ENCODE results near the gene ACLY. TPM values are rescaled to one million over a fixed set of nuclear protein-coding genes. Genes with fewer than 3 reads are reported as not detected.

ACLY gene
- total and polyA plus RNA-seq, 2 of the 13 experiments (the other 11 are each of a cell fraction or from before 2014, with no cell fraction given), result 111 to 218 TPM

DNA sequence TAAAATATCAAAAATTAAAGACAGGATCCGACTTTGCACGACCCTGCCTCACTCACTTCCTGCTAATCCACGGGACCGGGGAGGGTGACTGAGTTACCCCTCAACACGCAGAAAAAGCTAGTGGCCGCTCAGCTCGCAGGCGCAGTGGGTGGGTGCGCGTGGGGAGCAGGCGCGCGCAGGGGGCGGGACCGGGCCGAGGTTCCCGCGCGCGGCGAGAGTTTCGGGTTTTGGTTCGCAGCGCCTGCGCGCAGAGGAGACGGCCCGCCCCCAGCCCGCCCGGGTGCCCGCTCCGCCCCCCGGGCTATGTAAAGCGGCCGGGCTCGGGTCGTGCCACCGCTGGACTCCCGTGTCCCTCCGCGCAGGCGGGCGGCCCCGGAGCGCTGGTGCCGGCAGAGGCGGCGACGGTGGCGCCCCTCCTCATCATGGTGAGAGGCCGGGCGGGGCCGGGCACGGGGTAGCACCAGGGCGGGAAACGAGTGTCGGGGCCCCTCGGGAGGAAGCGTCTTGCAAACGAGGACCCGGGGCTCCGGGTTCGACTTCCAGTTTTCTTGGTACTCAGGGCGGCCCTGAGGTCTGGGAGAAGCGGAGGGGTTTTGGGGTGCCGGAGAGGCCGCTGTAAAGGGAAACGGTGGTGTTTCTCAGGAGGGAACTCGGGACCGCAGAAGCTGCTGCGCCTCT, 47.9 kb upstream of the ACLY start, which contains the start of gene CNP (continued):
- TF ChIP-seq, protein P1, sequence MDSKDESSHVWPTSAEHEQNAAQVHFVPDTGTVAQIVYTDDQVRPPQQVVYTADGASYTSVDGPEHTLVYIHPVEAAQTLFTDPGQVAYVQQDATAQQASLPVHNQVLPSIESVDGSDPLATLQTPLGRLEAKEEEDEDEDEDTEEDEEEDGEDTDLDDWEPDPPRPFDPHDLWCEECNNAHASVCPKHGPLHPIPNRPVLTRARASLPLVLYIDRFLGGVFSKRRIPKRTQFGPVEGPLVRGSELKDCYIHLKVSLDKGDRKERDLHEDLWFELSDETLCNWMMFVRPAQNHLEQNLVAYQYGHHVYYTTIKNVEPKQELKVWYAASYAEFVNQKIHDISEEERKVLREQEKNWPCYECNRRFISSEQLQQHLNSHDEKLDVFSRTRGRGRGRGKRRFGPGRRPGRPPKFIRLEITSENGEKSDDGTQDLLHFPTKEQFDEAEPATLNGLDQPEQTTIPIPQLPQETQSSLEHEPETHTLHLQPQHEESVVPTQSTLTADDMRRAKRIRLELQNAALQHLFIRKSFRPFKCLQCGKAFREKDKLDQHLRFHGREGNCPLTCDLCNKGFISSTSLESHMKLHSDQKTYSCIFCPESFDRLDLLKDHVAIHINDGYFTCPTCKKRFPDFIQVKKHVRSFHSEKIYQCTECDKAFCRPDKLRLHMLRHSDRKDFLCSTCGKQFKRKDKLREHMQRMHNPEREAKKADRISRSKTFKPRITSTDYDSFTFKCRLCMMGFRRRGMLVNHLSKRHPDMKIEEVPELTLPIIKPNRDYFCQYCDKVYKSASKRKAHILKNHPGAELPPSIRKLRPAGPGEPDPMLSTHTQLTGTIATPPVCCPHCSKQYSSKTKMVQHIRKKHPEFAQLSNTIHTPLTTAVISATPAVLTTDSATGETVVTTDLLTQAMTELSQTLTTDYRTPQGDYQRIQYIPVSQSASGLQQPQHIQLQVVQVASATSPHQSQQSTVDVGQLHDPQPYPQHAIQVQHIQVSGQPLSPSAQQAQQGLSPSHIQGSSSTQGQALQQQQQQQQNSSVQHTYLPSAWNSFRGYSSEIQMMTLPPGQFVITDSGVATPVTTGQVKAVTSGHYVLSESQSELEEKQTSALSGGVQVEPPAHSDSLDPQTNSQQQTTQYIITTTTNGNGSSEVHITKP (CRISPR knock-in tag; IDR thresholded peaks at IDR 0.05; ENCODE audit: low read depth), result peak; percentile 38; the same call in 1 of the 2 replicates
- TF ChIP-seq SMAD1 (CRISPR knock-in tag; IDR thresholded peaks at IDR 0.05; ENCODE audit: borderline replicate concordance, low read depth) (no peak; the same call in 1 of the 2 replicates), CC2D1A (CRISPR knock-in tag; IDR thresholded peaks at IDR 0.05) (0 out of 2 replicates have a peak, but pooled peaks have one; percentile 11), ASH2L (IDR thresholded peaks at IDR 0.05; ENCODE audit: insufficient read length, low read depth, low read length) (peak; percentile 84), ZFP1 (CRISPR knock-in tag; IDR thresholded peaks at IDR 0.05) (no peak; the same call in 1 of the 2 replicates), GFI1 (CRISPR knock-in tag; IDR thresholded peaks at IDR 0.05; ENCODE audit: borderline replicate concordance) (no peak), U2AF1 (optimal IDR thresholded peaks at IDR 0.05; ENCODE audit: low read depth, low read length) (no peak), ZNF782 (CRISPR knock-in tag; IDR thresholded peaks at IDR 0.05; ENCODE audit: borderline replicate concordance) (peak; percentile 82; the same call in 1 of the 2 replicates), MBD4 (IDR thresholded peaks at IDR 0.05; ENCODE audit: borderline replicate concordance, low read length) (no peak), SSRP1 (CRISPR knock-in tag; IDR thresholded peaks at IDR 0.05) (no peak; the same call in 1 of the 2 replicates), ZNF124 (CRISPR knock-in tag; IDR thresholded peaks at IDR 0.05) (no peak), PRPF4 (IDR thresholded peaks at IDR 0.05; ENCODE audit: low read depth, low read length, poor library complexity, severe bottlenecking) (no peak), ZNF329 (CRISPR knock-in tag; IDR thresholded peaks at IDR 0.05; ENCODE audit: low read depth) (peak; percentile 77; the same call in 1 of the 2 replicates), ZNF180 (CRISPR knock-in tag; IDR thresholded peaks at IDR 0.05; ENCODE audit: borderline replicate concordance, low read depth) (no peak), ZFP82 (CRISPR knock-in tag; IDR thresholded peaks at IDR 0.05; ENCODE audit: borderline replicate concordance) (no peak; the same call in 1 of the 2 replicates), ZBTB3 (CRISPR knock-in tag; IDR thresholded peaks at IDR 0.05; ENCODE audit: borderline replicate concordance, low read depth) (no peak), SRSF4 (IDR thresholded peaks at IDR 0.05; ENCODE audit: low read depth, low read length, poor library complexity, severe bottlenecking) (no peak)
- TF ChIP-seq, protein P2, sequence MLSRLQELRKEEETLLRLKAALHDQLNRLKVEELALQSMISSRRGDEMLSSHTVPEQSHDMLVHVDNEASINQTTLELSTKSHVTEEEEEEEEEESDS (CRISPR knock-in tag; IDR thresholded peaks at IDR 0.05; ENCODE audit: borderline replicate concordance), result peak; percentile 83; the same call in 1 of the 2 replicates
- TF ChIP-seq, protein P3, sequence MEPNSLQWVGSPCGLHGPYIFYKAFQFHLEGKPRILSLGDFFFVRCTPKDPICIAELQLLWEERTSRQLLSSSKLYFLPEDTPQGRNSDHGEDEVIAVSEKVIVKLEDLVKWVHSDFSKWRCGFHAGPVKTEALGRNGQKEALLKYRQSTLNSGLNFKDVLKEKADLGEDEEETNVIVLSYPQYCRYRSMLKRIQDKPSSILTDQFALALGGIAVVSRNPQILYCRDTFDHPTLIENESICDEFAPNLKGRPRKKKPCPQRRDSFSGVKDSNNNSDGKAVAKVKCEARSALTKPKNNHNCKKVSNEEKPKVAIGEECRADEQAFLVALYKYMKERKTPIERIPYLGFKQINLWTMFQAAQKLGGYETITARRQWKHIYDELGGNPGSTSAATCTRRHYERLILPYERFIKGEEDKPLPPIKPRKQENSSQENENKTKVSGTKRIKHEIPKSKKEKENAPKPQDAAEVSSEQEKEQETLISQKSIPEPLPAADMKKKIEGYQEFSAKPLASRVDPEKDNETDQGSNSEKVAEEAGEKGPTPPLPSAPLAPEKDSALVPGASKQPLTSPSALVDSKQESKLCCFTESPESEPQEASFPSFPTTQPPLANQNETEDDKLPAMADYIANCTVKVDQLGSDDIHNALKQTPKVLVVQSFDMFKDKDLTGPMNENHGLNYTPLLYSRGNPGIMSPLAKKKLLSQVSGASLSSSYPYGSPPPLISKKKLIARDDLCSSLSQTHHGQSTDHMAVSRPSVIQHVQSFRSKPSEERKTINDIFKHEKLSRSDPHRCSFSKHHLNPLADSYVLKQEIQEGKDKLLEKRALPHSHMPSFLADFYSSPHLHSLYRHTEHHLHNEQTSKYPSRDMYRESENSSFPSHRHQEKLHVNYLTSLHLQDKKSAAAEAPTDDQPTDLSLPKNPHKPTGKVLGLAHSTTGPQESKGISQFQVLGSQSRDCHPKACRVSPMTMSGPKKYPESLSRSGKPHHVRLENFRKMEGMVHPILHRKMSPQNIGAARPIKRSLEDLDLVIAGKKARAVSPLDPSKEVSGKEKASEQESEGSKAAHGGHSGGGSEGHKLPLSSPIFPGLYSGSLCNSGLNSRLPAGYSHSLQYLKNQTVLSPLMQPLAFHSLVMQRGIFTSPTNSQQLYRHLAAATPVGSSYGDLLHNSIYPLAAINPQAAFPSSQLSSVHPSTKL (CRISPR knock-in tag; IDR thresholded peaks at IDR 0.05), result peak; percentile 64
- TF ChIP-seq, protein P4, sequence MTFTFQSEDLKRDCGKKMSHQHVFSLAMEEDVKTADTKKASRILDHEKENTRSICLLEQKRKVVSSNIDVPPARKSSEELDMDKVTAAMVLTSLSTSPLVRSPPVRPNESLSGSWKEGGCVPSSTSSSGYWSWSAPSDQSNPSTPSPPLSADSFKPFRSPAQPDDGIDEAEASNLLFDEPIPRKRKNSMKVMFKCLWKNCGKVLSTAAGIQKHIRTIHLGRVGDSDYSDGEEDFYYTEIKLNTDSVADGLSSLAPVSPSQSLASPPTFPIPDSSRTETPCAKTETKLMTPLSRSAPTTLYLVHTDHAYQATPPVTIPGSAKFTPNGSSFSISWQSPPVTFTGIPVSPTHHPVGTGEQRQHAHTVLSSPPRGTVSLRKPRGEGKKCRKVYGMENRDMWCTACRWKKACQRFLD (CRISPR knock-in tag; IDR thresholded peaks at IDR 0.05; ENCODE audit: borderline replicate concordance), result peak; percentile 53

All from HepG2 (cell line).